NCI-H1092 treated with DMSO at 0.1 percent for 48 hours (cell line): ENCODE measurements around the gene SNORC.
"Not testable (repeated sequence)": the region's sequence is repeated elsewhere in the genome, so short reads cannot be mapped to it uniquely, and the experiment has no call there.

Experiments
- DNase-seq: peaks from one replicate; lab custom pipeline; 2025; lab: John Stamatoyannopoulos, UW

Gene SNORC

DNA sequence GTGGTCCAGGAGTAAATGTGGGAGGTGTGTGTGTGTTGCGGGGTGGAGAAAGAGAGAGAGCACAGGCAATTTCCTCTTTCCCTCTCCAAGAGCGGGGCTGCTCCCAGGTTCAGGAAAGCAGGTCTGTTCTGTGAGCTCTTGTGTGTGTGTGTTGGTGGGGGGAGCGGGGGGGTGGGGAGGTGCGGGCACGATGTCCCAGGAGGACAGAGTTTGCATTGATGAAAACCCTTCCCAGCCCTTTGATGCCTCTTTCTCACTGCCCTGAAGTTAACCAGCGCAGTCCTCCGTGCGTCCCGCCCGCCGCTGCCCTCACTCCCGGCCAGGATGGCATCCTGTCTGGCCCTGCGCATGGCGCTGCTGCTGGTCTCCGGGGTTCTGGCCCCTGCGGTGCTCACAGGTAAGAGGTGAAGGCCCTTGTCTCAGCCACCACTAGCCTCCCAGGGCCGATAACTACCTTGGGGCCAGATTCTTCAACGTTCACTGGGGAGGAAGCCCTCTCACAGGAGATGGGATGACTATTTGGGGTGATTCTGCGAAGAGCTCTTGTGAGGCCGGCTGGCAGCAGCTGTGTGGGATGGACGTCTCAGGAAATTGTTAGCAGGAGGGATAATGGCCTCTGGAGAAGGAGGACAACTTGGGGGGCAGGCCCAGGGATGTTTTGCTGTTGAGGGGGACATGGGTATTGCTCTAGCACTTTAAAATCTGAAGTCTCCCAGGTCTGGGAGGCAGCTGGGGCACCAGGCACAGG, at the start of gene SNORC:
TSS of gene SNORC (plus strand) at position 247 of the 748 bp plus-strand sequence. CDS start at position 325, 78 bp downstream.
- no peak for DNase-seq

GRCh38 chr2:232829988-232830387, 40.1 kb upstream of the SNORC start:
- no peak for DNase-seq

DNA sequence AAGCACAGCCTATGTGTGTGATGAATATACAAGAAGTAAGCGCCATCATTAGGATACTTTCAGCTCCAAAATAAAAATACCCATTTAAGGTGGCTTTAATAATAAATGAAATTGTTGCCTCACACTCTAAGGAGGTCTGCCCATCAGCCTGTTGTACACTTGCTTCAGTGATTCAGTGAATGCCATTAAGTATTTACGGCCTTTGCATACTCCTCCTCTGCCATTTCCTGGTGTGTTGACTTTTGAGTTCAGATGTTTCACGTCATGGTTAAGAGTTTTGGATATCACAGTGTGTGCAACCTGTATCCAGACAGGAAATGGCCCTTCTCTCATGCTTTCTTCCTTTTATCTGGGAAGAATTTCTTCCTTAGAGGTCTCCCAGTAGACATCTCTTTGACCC, 38.6 kb upstream of the SNORC start:
- no peak for DNase-seq

DNA sequence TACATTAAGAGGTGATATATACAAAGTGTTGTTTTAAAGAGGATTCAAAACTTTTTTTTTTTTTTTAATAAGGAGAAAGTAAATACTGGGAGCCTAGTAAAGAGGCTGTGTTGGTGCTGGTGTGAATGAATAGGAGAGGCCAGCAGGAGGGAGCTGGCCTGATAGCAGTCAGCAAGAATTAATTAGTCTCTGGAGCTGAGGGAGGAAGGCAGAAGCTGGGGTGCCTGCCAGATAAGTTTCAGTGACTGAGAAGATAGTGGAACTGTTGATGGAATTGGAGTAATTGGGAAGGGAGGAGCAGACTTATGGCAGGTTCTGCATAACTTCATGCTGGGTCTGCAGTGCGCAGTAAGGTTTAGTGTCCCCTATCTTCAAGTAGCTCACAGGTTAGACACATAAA, 36.2 kb upstream of the SNORC start:
- DNase-seq: no peak

DNA sequence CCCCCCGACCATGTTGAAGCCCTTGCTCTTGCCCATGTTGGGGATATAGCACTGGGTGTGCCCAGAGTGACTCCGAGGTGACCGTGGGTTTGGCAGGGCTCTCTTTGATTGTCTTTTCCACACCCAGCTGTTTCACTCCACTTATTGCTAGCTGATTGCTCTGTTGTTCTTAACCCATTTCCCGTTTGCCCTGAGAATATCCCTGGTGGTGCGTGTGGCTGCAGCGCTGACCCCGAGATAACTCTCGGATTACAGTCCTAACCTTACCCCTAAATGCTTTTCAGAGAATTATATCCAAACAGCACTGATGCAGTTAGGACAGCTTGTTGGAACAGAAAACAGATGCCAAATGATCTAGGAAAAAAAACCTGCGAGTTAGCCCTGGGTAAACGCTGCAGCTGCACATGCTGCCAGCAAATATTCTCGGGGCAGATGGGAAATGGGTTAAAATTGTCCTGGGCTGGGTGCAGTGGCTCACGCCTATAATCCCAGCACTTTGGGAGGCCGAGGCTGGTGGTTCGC, 34.3 kb upstream of the SNORC start:
- no peak for DNase-seq

DNA sequence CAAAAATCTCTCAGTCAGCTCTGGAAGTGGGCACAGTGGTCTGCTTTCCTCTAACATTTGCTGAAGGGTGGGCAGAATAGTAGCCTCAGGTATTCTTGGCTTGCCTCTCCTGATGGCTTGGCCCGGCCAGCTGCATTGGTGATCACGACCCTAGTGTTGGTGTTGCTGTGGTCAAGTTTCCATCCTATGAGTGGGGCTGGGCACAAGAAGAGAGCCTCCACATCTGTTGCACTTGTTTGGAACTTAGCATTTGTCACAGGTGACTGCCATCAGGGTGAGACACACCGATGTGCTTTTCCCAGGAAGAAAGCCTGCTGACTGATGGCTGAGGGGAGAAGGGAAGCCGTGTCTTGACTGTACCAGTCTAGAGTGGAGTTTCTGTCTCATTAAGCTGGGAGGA, 33.1 kb upstream of the SNORC start:
- DNase-seq: no peak

DNA sequence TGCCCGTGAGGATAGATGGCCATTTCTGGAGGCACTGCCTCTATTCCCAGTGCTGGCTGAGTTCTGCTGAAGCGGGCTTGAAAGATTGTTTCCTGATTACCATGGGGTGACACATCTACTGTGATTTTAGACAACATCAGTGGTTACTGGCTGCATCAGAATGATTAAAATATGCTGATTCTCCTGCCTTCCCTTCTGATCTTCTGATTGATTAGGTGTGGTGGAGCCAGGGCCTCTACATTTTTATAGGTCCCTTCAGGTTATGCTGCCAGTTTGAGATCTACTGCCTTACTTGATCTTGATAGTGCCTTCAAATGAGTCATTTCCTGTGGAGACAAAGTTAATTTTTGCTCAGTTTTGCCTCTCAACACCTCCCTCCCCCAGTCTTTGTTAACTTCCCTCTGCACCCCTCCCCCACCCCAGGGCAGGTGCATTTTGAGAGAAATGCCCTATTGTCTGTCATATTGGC, 31.6 kb upstream of the SNORC start:
- no peak for DNase-seq

DNA sequence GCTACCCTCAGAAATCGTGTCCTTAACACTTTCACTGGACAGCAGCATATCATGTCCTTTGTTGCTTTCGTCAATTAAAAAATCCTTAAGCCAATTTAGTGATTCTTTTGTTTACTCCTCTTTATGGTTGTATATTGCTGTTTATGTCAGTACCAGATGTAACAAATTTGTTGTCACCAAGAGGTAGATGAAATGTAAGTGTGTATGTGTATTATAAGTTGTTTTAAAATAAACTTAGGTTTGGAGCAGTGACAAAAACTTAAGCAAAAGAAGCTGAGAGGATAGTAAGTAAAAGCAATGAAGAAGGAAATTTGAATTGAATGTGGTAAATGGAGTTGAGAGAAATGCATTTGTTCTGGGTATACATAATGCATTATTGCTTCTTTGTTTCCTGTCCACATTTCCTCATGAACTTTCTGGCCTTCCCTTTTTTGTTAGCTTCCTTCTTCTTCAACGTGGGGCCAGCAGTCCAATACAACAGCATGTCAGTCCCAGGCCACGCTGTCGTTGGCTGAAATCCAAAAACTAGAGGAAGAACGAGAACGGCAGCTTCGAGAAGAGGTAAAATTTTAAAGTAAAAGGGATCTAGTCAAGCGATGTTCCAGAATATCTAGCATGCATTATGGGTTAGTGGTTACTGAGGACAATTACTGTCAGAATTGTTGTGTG, 30.5 kb upstream of the SNORC start:
- DNase-seq: no peak

DNA sequence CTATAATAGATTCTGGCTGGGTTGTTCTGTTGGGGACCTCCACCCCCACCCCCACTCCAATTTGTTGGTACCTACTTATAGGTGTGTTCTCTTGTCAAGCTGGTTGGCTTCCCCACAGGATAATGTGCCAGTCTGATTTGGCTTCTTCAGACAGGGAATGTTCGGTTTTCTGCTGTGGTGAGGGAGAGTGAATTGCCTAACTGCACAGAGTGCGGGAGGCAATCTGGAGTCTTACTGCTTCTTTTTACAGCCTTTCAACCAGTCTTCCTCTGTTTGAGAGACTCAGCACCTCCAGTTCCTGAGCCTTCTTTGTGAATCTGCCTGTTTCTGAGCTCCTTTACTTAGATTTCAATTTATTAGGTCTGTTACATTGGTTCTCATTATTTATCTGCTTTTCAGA, 27.4 kb upstream of the SNORC start:
- DNase-seq: no peak

GRCh38 chr2:232843834-232844233, 26.2 kb upstream of the SNORC start:
- no peak for DNase-seq

DNA sequence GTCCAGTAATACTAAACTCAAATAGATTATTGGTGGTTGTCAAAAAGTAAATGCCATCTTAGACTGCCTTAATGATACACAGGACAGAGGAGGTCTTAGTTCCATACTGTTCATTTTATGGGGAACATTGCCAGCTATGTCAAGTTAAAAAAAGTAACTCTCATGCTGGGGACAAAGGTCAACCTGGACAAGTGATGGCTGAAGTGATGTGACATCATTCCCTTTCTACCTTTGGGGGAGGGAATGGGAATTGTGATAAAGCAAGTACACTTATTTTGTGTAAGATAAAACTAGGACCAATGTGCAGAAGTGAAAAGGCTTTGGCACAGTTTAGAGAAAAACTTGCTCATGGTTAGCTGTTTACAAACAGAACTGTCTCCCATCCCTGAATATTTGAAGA, 24.0 kb upstream of the SNORC start:
- DNase-seq: no peak

DNA sequence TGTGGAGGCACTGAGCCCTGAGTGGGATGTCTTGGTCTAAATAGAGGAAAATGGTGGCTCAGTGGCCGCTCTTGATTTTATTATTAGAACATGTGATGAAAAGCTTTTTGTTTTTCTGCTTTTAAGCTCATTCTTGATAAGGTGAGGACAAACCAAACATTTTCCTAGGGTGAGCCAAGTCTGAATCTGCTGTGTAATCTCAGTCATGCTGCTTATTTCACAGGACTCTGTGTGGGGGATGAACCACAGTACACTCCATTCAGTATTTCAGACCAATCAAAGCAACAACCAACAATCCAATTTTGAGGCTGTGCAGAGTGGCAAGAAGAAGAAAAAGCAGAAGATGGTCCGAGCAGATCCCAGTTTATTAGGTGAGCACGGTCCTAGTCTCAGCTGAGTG, 20.0 kb upstream of the SNORC start:
- DNase-seq: no peak

- DNase-seq: not testable (repeated sequence)
Measured at GRCh38 chr2:232852081-232852480, 18.0 kb upstream of the SNORC start.

- no peak for DNase-seq
Measured at GRCh38 chr2:232852676-232853075, 17.4 kb upstream of the SNORC start.

DNA sequence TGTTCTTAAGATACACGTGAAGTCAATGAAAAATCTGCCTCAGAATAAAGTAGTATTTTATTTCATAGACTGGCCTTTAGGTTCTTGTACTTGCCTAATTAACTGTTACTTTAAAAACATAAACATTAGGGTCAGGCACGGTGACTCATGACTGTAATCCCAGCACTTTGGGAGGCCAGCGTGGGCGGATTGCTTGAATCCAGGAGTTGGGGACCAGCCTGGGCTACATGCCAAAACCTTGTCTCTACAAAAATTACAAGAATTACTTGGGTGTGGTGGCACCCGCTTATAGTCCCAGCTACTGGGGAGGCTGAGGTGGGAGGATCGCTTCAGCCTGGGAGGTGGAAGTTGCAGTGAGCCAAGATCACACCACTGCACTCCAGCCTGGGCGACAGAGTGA, 16.0 kb upstream of the SNORC start:
- DNase-seq: no peak

DNA sequence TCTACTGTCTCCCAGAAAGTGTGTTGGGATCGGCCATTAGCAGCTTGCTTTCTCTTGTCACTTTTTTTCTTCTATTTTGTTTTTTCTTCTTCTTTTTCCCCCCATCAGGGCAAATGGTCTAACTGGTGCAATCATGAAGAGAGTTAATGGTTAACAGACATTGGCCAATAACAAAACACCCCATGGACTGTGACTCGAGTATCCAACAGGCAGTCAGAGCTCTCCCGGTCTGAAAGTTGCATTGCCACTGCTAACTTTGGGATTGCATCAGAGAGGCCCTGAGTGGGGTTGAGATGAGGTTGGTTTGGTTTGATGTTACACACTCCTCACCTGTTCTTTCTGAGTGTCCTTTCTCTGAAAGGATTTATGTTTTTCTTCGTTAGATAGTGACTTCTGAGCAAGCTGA, 12.9 kb upstream of the SNORC start:
- DNase-seq: no peak

GRCh38 chr2:232859385-232859916, 10.6 kb upstream of the SNORC start:
- DNase-seq: no peak

GRCh38 chr2:232860593-232861241, 9.3 kb upstream of the SNORC start:
- DNase-seq: no peak

DNA sequence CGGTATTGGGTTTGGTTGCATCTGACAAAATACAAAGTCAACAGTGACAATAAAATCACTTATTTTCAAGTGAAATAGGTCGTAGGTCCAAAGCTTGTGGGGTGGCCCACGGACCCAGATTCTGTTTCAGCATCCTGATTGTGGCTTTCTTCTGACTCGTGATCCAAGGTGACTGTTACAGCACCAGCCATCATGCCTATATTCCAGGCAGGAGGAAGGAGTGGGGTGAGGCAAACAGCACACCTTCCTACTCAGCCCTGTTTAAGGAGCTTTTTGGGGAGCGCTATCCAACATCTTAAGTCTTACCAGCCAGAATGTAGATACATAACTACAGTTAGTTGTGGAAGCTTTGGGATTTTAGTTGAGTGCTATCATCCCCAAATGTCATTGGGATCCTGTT, 8.7 kb upstream of the SNORC start:
- no peak for DNase-seq

DNA sequence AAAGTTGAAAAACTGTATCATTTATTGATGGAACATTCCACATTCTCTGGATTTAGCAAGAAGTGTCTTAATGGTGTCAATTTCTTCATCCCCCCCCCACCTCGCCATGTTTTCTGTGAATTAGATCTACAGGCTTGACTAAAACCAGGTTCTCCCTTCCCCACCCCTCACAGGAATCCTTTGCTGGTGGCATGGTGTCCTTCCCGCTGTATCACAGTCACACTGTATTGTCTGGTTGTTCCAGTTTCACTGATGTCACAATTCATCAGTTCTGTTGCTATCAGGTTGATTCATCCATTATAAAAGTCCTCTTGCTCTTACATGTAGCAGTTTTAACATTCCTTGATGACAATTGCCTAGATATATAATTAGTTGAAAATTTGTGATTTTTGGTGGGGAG, 6.1 kb upstream of the SNORC start:
- DNase-seq: no peak

- DNase-seq: no peak
Measured at GRCh38 chr2:232865165-232865564, 4.9 kb upstream of the SNORC start.

DNA sequence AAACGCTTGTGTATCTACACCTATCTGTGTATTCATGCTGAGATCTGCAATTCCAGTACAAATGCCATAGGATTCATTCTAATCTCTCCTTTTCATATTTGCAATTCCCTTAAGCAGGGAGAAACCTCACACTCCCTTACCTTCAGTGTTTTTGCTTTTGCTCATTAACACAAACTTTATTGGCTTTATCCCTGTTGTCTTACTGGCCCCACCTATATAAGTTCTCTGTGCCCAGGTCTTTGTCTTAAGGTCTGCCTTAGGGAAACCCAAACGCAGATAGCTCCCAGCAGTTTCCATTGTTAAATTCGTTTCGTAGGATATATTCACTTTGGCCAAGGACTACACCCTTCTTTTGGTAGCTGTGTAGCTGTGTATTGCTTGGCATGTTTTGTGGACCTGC, 4.0 kb upstream of the SNORC start:
- DNase-seq: no peak
